OCI-LY1 (cell line): ENCODE measurements around the gene KLHDC7A.

Source experiments
- H2AFZ ChIP-seq: fragments of 200-600 bp; sonication (generic), shearing (Covaris generic); 2 replicates; pipeline ENCODE4 v1.6.0; 2014; ENCODE audit warnings: antibody characterized with exemption, mild to moderate bottlenecking, low read length
- H3F3A ChIP-seq: fragments of 200-600 bp; sonication (generic), shearing (Covaris generic); 2 replicates; pipeline ENCODE4 v1.6.0; 2014; ENCODE audit warnings: mild to moderate bottlenecking, antibody characterized with exemption, low read length, moderate library complexity; ENCODE audit not compliant: insufficient read depth
- H3K27ac ChIP-seq: fragments of 200-600 bp; sonication (generic); 2 replicates; pipeline ENCODE4 v1.5.1; 2014; ENCODE audit warnings: low read length, mixed run types, mild to moderate bottlenecking, low read depth; ENCODE audit not compliant: poor library complexity, severe bottlenecking
- H3K27me3 ChIP-seq: fragments of 200-600 bp; sonication (generic); 2 replicates; pipeline ENCODE4 v1.6.0; 2014; ENCODE audit warnings: antibody characterized with exemption, mild to moderate bottlenecking, low read length, moderate library complexity; ENCODE audit not compliant: insufficient read depth
- H3K36me3 ChIP-seq: fragments of 200-600 bp; sonication (generic); 2 replicates; pipeline ENCODE4 v1.6.1; 2014; ENCODE audit warnings: mild to moderate bottlenecking, antibody characterized with exemption, low read length, moderate library complexity, mixed read lengths; ENCODE audit not compliant: insufficient read depth
- H3K4me1 ChIP-seq: fragments of 200-600 bp; sonication (generic); 2 replicates; pipeline ENCODE4 v1.5.1; 2014; ENCODE audit warnings: mild to moderate bottlenecking, low read length, moderate library complexity; ENCODE audit not compliant: insufficient read depth, severe bottlenecking
- H3K4me2 ChIP-seq: fragments of 200-600 bp; sonication (generic), shearing (Covaris generic); 2 replicates; pipeline ENCODE4 v1.6.1; 2014; ENCODE audit warnings: low read length
- H3K4me3 ChIP-seq: fragments of 200-600 bp; sonication (generic); 2 replicates; pipeline ENCODE4 v1.5.1; 2014; ENCODE audit warnings: low read length, low read depth, mild to moderate bottlenecking, mixed read lengths; ENCODE audit not compliant: poor library complexity, severe bottlenecking
- H3K79me2 ChIP-seq: fragments of 200-600 bp; shearing (Covaris generic); 2 replicates; pipeline ENCODE4 v1.6.1; 2016; ENCODE audit warnings: mixed run types, low read length, mixed read lengths; ENCODE audit not compliant: insufficient read depth
- H3K9ac ChIP-seq: fragments of 200-600 bp; sonication (generic), shearing (Covaris generic); 2 replicates; pipeline ENCODE4 v1.6.1; 2014; ENCODE audit warnings: mild to moderate bottlenecking, low read length, mixed read lengths
- H3K9me2 ChIP-seq: fragments of 200-600 bp; sonication (generic), shearing (Covaris generic); 2 replicates; pipeline ENCODE4 v1.6.1; 2014; ENCODE audit warnings: low read depth, mild to moderate bottlenecking, low read length, mixed read lengths
- H3K9me3 ChIP-seq: fragments of 200-600 bp; shearing (Covaris generic); 2 replicates; pipeline ENCODE4 v1.6.1; 2014; ENCODE audit warnings: low read length, mixed read lengths
- H4K20me1 ChIP-seq: fragments of 200-600 bp; sonication (generic), shearing (Covaris generic); 2 replicates; pipeline ENCODE4 v1.6.0; 2016; ENCODE audit warnings: mild to moderate bottlenecking, low read length; ENCODE audit not compliant: insufficient read depth
- EZH2 ChIP-seq: fragments of 200-600 bp; sonication (generic), shearing (Covaris generic); IDR thresholded peaks from 2 replicates; pipeline ENCODE4 v1.8.0; 2017; ENCODE audit warnings: borderline replicate concordance, mixed run types, mild to moderate bottlenecking, antibody characterized with exemption, low read length, moderate library complexity, mixed read lengths
- TF ChIP-seq, protein P1 (sequence below): fragments of 200-600 bp; sonication (generic), shearing (Covaris generic); IDR thresholded peaks from 2 replicates; pipeline ENCODE4 v1.5.1; 2017; ENCODE audit warnings: mild to moderate bottlenecking, antibody characterized with exemption, low read length, moderate library complexity, mixed read lengths

The KLHDC7A gene

DNA sequence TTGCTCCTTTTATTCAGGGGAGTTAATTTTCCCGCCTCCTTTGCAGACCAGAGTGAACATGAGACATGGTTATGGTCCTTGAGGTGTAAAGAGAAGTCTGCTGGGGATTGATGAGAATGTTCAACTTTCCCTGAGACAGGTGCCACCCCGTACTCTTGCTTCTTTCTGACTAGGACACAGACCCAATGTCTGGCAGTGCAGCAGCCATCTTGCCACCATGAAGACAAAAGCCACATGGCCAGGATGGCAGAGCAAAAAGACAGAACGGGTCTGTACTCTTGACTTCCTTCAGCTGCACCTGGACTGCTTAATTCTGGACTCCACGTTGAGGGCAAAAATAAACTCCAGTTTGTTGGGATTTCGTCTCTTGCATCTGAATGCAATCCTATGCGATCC is 54.1 kb downstream of the KLHDC7A start:
- TF ChIP-seq EZH2 = no peak
- TF ChIP-seq, protein P1, sequence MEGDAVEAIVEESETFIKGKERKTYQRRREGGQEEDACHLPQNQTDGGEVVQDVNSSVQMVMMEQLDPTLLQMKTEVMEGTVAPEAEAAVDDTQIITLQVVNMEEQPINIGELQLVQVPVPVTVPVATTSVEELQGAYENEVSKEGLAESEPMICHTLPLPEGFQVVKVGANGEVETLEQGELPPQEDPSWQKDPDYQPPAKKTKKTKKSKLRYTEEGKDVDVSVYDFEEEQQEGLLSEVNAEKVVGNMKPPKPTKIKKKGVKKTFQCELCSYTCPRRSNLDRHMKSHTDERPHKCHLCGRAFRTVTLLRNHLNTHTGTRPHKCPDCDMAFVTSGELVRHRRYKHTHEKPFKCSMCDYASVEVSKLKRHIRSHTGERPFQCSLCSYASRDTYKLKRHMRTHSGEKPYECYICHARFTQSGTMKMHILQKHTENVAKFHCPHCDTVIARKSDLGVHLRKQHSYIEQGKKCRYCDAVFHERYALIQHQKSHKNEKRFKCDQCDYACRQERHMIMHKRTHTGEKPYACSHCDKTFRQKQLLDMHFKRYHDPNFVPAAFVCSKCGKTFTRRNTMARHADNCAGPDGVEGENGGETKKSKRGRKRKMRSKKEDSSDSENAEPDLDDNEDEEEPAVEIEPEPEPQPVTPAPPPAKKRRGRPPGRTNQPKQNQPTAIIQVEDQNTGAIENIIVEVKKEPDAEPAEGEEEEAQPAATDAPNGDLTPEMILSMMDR = no peak
- Histone ChIP-seq H3K9me2 (no peaks in the 10 kb centered on the region), H3F3A (no peaks in the 10 kb centered on the region), H3K27ac (no peak overlapping the region), H2AFZ (no peak overlapping the region), H3K9ac (no peak overlapping the region), H3K4me1 (no peaks in the 10 kb centered on the region), H4K20me1 (no peaks in the 10 kb centered on the region), H3K27me3 (peaks cover 3% of the 10 kb centered on the region; the same call in 1 of the 2 replicates), H3K36me3 (no peaks in the 10 kb centered on the region), H3K79me2 (no peaks in the 10 kb centered on the region), H3K4me2 (no peak overlapping the region), H3K4me3 (no peak overlapping the region), H3K9me3 (no peaks in the 10 kb centered on the region)
